SK-N-SH treated with all-trans-retinoic acid at 6 μM for 48 hours (cell line): ENCODE measurements around the gene TMEM120B.
"Not testable (repeated sequence)": the region's sequence is repeated elsewhere in the genome, so short reads cannot be mapped to it uniquely, and the experiment has no call there.

Experiments used
- ATAC-seq: fragments of 200-7000 bp; cut with Tn5 transposase; 3 replicates; pipeline ENCODE4 v1.9.1; 2020; ENCODE audit warnings: mild to moderate bottlenecking, moderate library complexity
- ARNTL ChIP-seq: fragments of 450-650 bp; formaldehyde crosslinking; IDR thresholded peaks from 2 replicates; pipeline ENCODE4 v1.5.0; 2020; ENCODE audit warnings: low read depth, mild to moderate bottlenecking, moderate library complexity, borderline replicate concordance
- BACH2 ChIP-seq: fragments of 250-450 bp; sonication (Bioruptor Pico); IDR thresholded peaks from 2 replicates; pipeline ENCODE4 v1.9.0; 2021; ENCODE audit warnings: mild to moderate bottlenecking, borderline replicate concordance
- CREB5 ChIP-seq: fragments of 250-450 bp; sonication (Bioruptor Pico); IDR thresholded peaks from 2 replicates; pipeline ENCODE4 v1.5.1; 2020; ENCODE audit warnings: low read depth, mild to moderate bottlenecking, moderate library complexity
- CSDC2 ChIP-seq: fragments of 250-450 bp; sonication (Bioruptor Pico); IDR thresholded peaks from 2 replicates; pipeline ENCODE4 v1.5.0; 2020; ENCODE audit warnings: mild to moderate bottlenecking, moderate library complexity
- CSRNP3 ChIP-seq: fragments of 250-450 bp; sonication (Bioruptor Pico); IDR thresholded peaks from 2 replicates; pipeline ENCODE4 v1.5.1; 2021; ENCODE audit warnings: mild to moderate bottlenecking, moderate library complexity
- GLIS3 ChIP-seq: fragments of 250-450 bp; sonication (Bioruptor Pico); IDR thresholded peaks from 2 replicates; pipeline ENCODE4 v1.5.0; 2020; ENCODE audit warnings: mild to moderate bottlenecking, moderate library complexity
- ISL1 ChIP-seq: fragments of 250-450 bp; sonication (Bioruptor Pico); IDR thresholded peaks from 2 replicates; pipeline ENCODE4 v2.1.2; 2022; ENCODE audit warnings: mild to moderate bottlenecking, moderate library complexity
- OSR1 ChIP-seq: fragments of 250-450 bp; sonication (Bioruptor Pico); IDR thresholded peaks from 2 replicates; pipeline ENCODE4 v1.8.0; 2022; ENCODE audit warnings: moderate library complexity, mild to moderate bottlenecking, inconsistent platforms
- PATZ1 ChIP-seq: fragments of 250-450 bp; sonication (Bioruptor Pico); IDR thresholded peaks from 2 replicates; pipeline ENCODE4 v1.8.0; 2020; ENCODE audit warnings: mild to moderate bottlenecking, moderate library complexity, borderline replicate concordance
- POU6F1 ChIP-seq: fragments of 250-450 bp; sonication (Bioruptor Pico); IDR thresholded peaks from 2 replicates; pipeline ENCODE4 v1.8.0; 2021; ENCODE audit warnings: low read depth, mild to moderate bottlenecking, moderate library complexity, borderline replicate concordance
- PPARA ChIP-seq: fragments of 250-450 bp; sonication (Bioruptor Pico); IDR thresholded peaks from 2 replicates; pipeline ENCODE4 v1.5.0; 2020; ENCODE audit warnings: mild to moderate bottlenecking, borderline replicate concordance
- RARB ChIP-seq: fragments of 250-450 bp; sonication (Bioruptor Pico); IDR thresholded peaks from 2 replicates; pipeline ENCODE4 v1.8.0; 2021; ENCODE audit warnings: mild to moderate bottlenecking, moderate library complexity
- SNAI2 ChIP-seq: fragments of 250-450 bp; sonication (Bioruptor Pico); IDR thresholded peaks from 2 replicates; pipeline ENCODE4 v1.5.0; 2020; ENCODE audit warnings: mild to moderate bottlenecking, moderate library complexity
- TCF4 ChIP-seq: fragments of 250-450 bp; sonication (Bioruptor Pico); IDR thresholded peaks from 2 replicates; pipeline ENCODE4 v1.8.0; 2021; ENCODE audit warnings: mild to moderate bottlenecking, moderate library complexity, borderline replicate concordance
- TOX ChIP-seq: fragments of 250-450 bp; sonication (Bioruptor Pico); IDR thresholded peaks from 2 replicates; pipeline ENCODE4 v1.8.0; 2021; ENCODE audit warnings: mild to moderate bottlenecking, moderate library complexity, borderline replicate concordance
- TSHZ2 ChIP-seq: fragments of 250-450 bp; sonication (Bioruptor Pico); IDR thresholded peaks from 2 replicates; pipeline ENCODE4 v1.5.0; 2020; ENCODE audit warnings: mild to moderate bottlenecking, moderate library complexity
- ZC3H10 ChIP-seq: fragments of 250-450 bp; sonication (Bioruptor Pico); IDR thresholded peaks from 2 replicates; pipeline ENCODE4 v1.5.1; 2021; ENCODE audit warnings: mild to moderate bottlenecking, moderate library complexity
- ZFP3 ChIP-seq: fragments of 250-450 bp; sonication (Bioruptor Pico); IDR thresholded peaks from 2 replicates; pipeline ENCODE4 v1.5.0; 2020; ENCODE audit warnings: mild to moderate bottlenecking, moderate library complexity
- ZFP30 ChIP-seq: fragments of 450-650 bp; formaldehyde crosslinking; IDR thresholded peaks from 2 replicates; pipeline ENCODE4 v1.5.0; 2022; ENCODE audit warnings: mild to moderate bottlenecking, moderate library complexity
- ZNF565 ChIP-seq: fragments of 450-650 bp; formaldehyde crosslinking; conservative IDR thresholded peaks from 2 replicates; pipeline ENCODE4 v1.5.0; 2020; ENCODE audit warnings: low read depth, mild to moderate bottlenecking, moderate library complexity
- ZNF70 ChIP-seq: fragments of 450-650 bp; formaldehyde crosslinking; IDR thresholded peaks from 2 replicates; pipeline ENCODE4 v1.5.0; 2020; ENCODE audit warnings: mild to moderate bottlenecking, moderate library complexity

Gene TMEM120B

GRCh38 chr12:121754836-121755235 lies 42.3 kb downstream of the TMEM120B start:
- TF ChIP-seq TSHZ2 (CRISPR knock-in tag) (no peak), PATZ1 (CRISPR knock-in tag) (no peak), ZNF70 (CRISPR knock-in tag) (no peak), CSRNP3 (CRISPR knock-in tag) (no peak), GLIS3 (CRISPR knock-in tag) (no peak), RARB (CRISPR knock-in tag) (no peak)
- TF ChIP-seq, all 23 proteins: peak for 0
- no peak for ATAC-seq

- ATAC-seq, result no peak
- TF ChIP-seq ZFP30 (no peak), TOX (CRISPR knock-in tag) (no peak), SNAI2 (CRISPR knock-in tag) (no peak), BACH2 (CRISPR knock-in tag) (no peak), TCF4 (CRISPR knock-in tag) (no peak), ARNTL (CRISPR knock-in tag) (no peak), PPARA (CRISPR knock-in tag) (no peak), GLIS3 (CRISPR knock-in tag) (no peak), ZNF70 (CRISPR knock-in tag) (no peak), POU6F1 (CRISPR knock-in tag) (no peak)
Observed at GRCh38 chr12:121755591-121755990, 43.0 kb downstream of the TMEM120B start.

GRCh38 chr12:121758536-121758935 lies 46.0 kb downstream of the TMEM120B start:
- not testable (repeated sequence) for ATAC-seq

GRCh38 chr12:121762269-121762668 lies 49.7 kb downstream of the TMEM120B start:
- ATAC-seq, result 0 out of 3 replicates have a peak, but pooled peaks have one; percentile 10
- TF ChIP-seq PATZ1 (CRISPR knock-in tag), result no peak
- no peak for TF ChIP-seq ZC3H10
- no peak for TF ChIP-seq CSDC2
- TF ChIP-seq ZNF565 (CRISPR knock-in tag), result no peak
- no peak for TF ChIP-seq CREB5
- no peak for TF ChIP-seq TOX (CRISPR knock-in tag)
- no peak for TF ChIP-seq BACH2 (CRISPR knock-in tag)
- TF ChIP-seq ISL1 (CRISPR knock-in tag), result no peak
- no peak for TF ChIP-seq SNAI2 (CRISPR knock-in tag)
- TF ChIP-seq ARNTL (CRISPR knock-in tag), result no peak
- TF ChIP-seq ZFP3 (CRISPR knock-in tag), result no peak
- no peak for TF ChIP-seq RARB (CRISPR knock-in tag)
- TF ChIP-seq PPARA (CRISPR knock-in tag), result no peak
- TF ChIP-seq OSR1 (CRISPR knock-in tag), result no peak
- TF ChIP-seq ZNF70 (CRISPR knock-in tag), result no peak
- TF ChIP-seq ZFP30, result no peak
- TF ChIP-seq TCF4 (CRISPR knock-in tag), result no peak
- TF ChIP-seq POU6F1 (CRISPR knock-in tag), result no peak
